K562 (cell line): ENCODE data around the gene INMT. TPM values are rescaled to one million over a fixed set of nuclear protein-coding genes. Genes with fewer than 3 reads are reported as not detected.

ENCODE experiments used
- ATAC-seq: fragments of 200-7000 bp; cut with Tn5 transposase; 3 replicates; pipeline ENCODE4 v1.9.1; 2020; ENCODE audit warnings: moderate library complexity
- BruUV-seq: library from RNA; stranded (reverse); fragments of 400-500 nt; replicated peaks from 2 replicates; lab custom pipeline; 2021; lab: Mats Ljungman, UMichigan
- CTCF ChIA-PET: fragments of 300-600 bp; formaldehyde crosslinking; extraction: SDS; loops from one replicate; lab custom pipeline; 2021; ENCODE audit warnings: low intra/inter-chr PET ratio; lab: Yijun Ruan, JAX
- POLR2A ChIA-PET: fragments of 300-600, 350-650 bp; sonication (Branson Sonifier 250); formaldehyde crosslinking; extraction: SDS; loops from one replicate; lab custom pipeline; 2021; ENCODE audit warnings: antibody characterized with exemption, inconsistent platforms; lab: Yijun Ruan, JAX
- DNase-seq, 4 experiments: peaks; one replicate each; pipeline versions ENCODE4 v3.0.0 to v3.0.0-alpha.2; 2011 to 2018; ENCODE audit warnings: low spot score in 3 of 4, mixed read lengths in 3 of 4; ENCODE audit errors: extremely low read depth in 1 of 4
- FAIRE-seq: peaks from 2 replicates; lab custom pipeline; 2011; peaks lifted over from hg19 to GRCh38; lab: Jason Lieb, UNC
- H2AFZ ChIP-seq: 2 replicates; pipeline ENCODE4 v1.6.0; 2011; ENCODE audit warnings: low read depth, low read length, control low read depth, inconsistent platforms
- H3K27ac ChIP-seq: fragments of 200-600 bp; 3 replicates; pipeline ENCODE4 v1.8.0; 2011; ENCODE audit warnings: low read depth, mild to moderate bottlenecking, control low read depth, inconsistent platforms, low read length, moderate library complexity, mixed read lengths; ENCODE audit errors: extremely low read depth
- H3K27me3 ChIP-seq, 2 experiments: fragments of 300-600 bp in 1 of 2; 2 replicates in 1 of 2; 3 replicates in 1 of 2; pipeline versions ENCODE4 v1.6.0 to v1.8.0; 2011; ENCODE audit warnings: inconsistent platforms in 2 of 2, low read length in 2 of 2, mild to moderate bottlenecking in 1 of 2, mixed read lengths in 1 of 2, moderate library complexity in 1 of 2; ENCODE audit not compliant: control insufficient read depth in 2 of 2, insufficient read depth in 2 of 2
- H3K36me3 ChIP-seq: fragments of 300-600 bp; 3 replicates; pipeline ENCODE4 v1.8.0; 2011; ENCODE audit warnings: mild to moderate bottlenecking, low read length, inconsistent platforms; ENCODE audit not compliant: control insufficient read depth, insufficient read depth
- H3K4me1 ChIP-seq, 2 experiments: fragments of 200-600 bp in 1 of 2; replicated peaks in 1 of 2; 2 replicates in 1 of 2; 3 replicates in 1 of 2; pipeline versions ENCODE4 v1.5.1 to v1.8.0; 2011; ENCODE audit warnings: inconsistent platforms in 2 of 2, low read length in 2 of 2, mild to moderate bottlenecking in 1 of 2, mixed read lengths in 1 of 2, moderate library complexity in 1 of 2; ENCODE audit not compliant: control insufficient read depth in 2 of 2, insufficient read depth in 2 of 2
- H3K4me2 ChIP-seq: 2 replicates; pipeline ENCODE4 v1.6.1; 2011; ENCODE audit warnings: low read length, control low read depth, inconsistent platforms, mixed read lengths; ENCODE audit not compliant: insufficient read depth
- H3K4me3 ChIP-seq: fragments of 200-600 bp; sonication (generic), shearing (Covaris generic); 2 replicates; pipeline ENCODE4 v1.5.1; 2016; ENCODE audit warnings: control low read depth, inconsistent platforms
- H3K79me2 ChIP-seq: fragments of 200-600 bp; 3 replicates; pipeline ENCODE4 v1.8.0; 2011; ENCODE audit warnings: low read length, inconsistent platforms; ENCODE audit not compliant: control insufficient read depth, insufficient read depth
- H3K9ac ChIP-seq, 2 experiments: 2 replicates each; pipeline versions ENCODE4 v1.6.0 to v1.6.1; 2011; ENCODE audit warnings: low read depth in 2 of 2, low read length in 2 of 2, control low read depth in 1 of 2, inconsistent platforms in 1 of 2, mild to moderate bottlenecking in 1 of 2, mixed read lengths in 1 of 2; ENCODE audit not compliant: insufficient read depth in 1 of 2
- H3K9me1 ChIP-seq: one replicate; pipeline ENCODE4 v1.6.0; 2011; ENCODE audit warnings: inconsistent platforms, mild to moderate bottlenecking, low read length, moderate library complexity; ENCODE audit not compliant: control insufficient read depth, insufficient read depth
- H3K9me3 ChIP-seq: replicated peaks from 2 replicates; pipeline ENCODE4 v1.5.1; 2011; ENCODE audit warnings: low read depth, low read length, inconsistent platforms; ENCODE audit not compliant: control insufficient read depth, insufficient read depth
- H4K20me1 ChIP-seq: replicated peaks from 2 replicates; pipeline ENCODE4 v1.6.1; 2011; ENCODE audit warnings: low read length, inconsistent platforms, mixed read lengths; ENCODE audit not compliant: control insufficient read depth, insufficient read depth
- ARID4B ChIP-seq: sonication (generic); formaldehyde crosslinking; IDR thresholded peaks from 2 replicates; pipeline ENCODE4 v1.8.0; 2022; ENCODE audit warnings: mild to moderate bottlenecking, missing genetic modification reagents
- CTCF ChIP-seq, 3 experiments: IDR thresholded peaks in 2 of 3; conservative IDR thresholded peaks in 1 of 3; 2 replicates each; pipeline ENCODE4 v1.5.1; 2011 to 2012; ENCODE audit warnings: low read length in 3 of 3, mild to moderate bottlenecking in 3 of 3, control low read depth in 2 of 3, improper control_type of control experiment in 1 of 3, inconsistent platforms in 1 of 3, low read depth in 1 of 3, mixed read lengths in 1 of 3, moderate library complexity in 1 of 3; ENCODE audit not compliant: insufficient read depth in 2 of 3
- HNRNPUL1 ChIP-seq: fragments of 200-400 bp; formaldehyde crosslinking; IDR thresholded peaks from 2 replicates; pipeline ENCODE4 v1.6.1; 2017; ENCODE audit warnings: low read length
- NUFIP1 ChIP-seq: fragments of 450-650 bp; IDR thresholded peaks from 2 replicates; pipeline ENCODE4 v1.6.1; 2018; ENCODE audit not compliant: partially characterized antibody
- TSC22D4 ChIP-seq: fragments of 450-650 bp; IDR thresholded peaks from 2 replicates; pipeline ENCODE4 v1.6.1; 2016; ENCODE audit warnings: missing genetic modification characterization, missing biosample characterization, control low read depth
- WGBS: fragments of 100-300 bp; shearing (Covaris generic); methylation state at CpG from one replicate; pipeline ENCODE4 v1.1.6; 2016; ENCODE audit warnings: low coverage, mixed read lengths; ENCODE audit not compliant: insufficient coverage; ENCODE audit errors: missing lambda C conversion rate; 5-methylcytosine and 5-hydroxymethylcytosine counted together
- in situ Hi-C: fragments of 300-500 bp; cut with MboI; formaldehyde crosslinking; loops from 4 replicates; pipeline ENCODE4 v1.15.0; 2018; ENCODE audit warnings: inconsistent platforms, mixed read lengths
- intact Hi-C: fragments of 100-400 bp; cut with micrococcal nuclease; formaldehyde crosslinking; loops from 2 replicates; pipeline ENCODE4 v1.14.2; 2022
- polyA plus RNA-seq, 8 experiments: library from polyadenylated mRNA; depleted of rRNA in 4 of 8; stranded (reverse) in 5 of 8; unstranded in 3 of 8; fragments of >200 nt; fragmentation: Nextera tagmentation in 2 of 8; fragmentation: Illumina TruSeq in 1 of 8; extraction: Ambion mirVana in 2 of 8; extraction: Trizol in 1 of 8; gene quantifications; 2 replicates each; pipeline versions ENCODE4 v1.2.1 to v1.2.3, GENCODE V29; 2011 to 2014; ENCODE audit warnings: inconsistent platforms in 1 of 8, missing spikeins in 1 of 8
- total RNA-seq, 7 experiments: library from RNA; depleted of rRNA in 6 of 7; stranded (reverse); fragments of >200 nt in 6 of 7; fragmentation: Illumina TruSeq in 2 of 7; extraction: Trizol in 2 of 7; gene quantifications; 2 replicates each; pipeline versions ENCODE4 v1.2.1 to v1.2.3, GENCODE V29; 2011 to 2021; ENCODE audit warnings: low replicate concordance in 1 of 7

Gene INMT
- total and polyA plus RNA-seq, 9 of the 15 experiments (the other 6 are each of a cell fraction or from before 2014, with no cell fraction given): 0.04 to 0.27 TPM; not detected in 7

- TF ChIP-seq TSC22D4 (tag): no peak
- TF ChIP-seq HNRNPUL1: no peak
- no peak for TF ChIP-seq ARID4B (CRISPR knock-in tag)
Measured at GRCh38 chr7:30744075-30744417, 7.9 kb upstream of the INMT start (continued).

- intact Hi-C loops (loop anchor here (10.0 kb wide), 1 partner anchor 581 kb away; no protein-coding TSS in a partner anchor), in situ Hi-C loops (loop anchor here (5.0 kb wide), 1 partner anchor 57 kb away; no protein-coding TSS in a partner anchor)
- peak overlapping the region; percentile 67; the same call in 1 of the 2 replicates for H2AFZ ChIP-seq
- no peaks in the 10 kb centered on the region for H3K79me2 ChIP-seq
- no peaks in the 10 kb centered on the region for H4K20me1 ChIP-seq
- no peak overlapping the region for H3K4me3 ChIP-seq
- H3K9me3 ChIP-seq: peaks cover 2% of the 10 kb centered on the region; the same call in 1 of the 2 replicates
- FAIRE-seq (no peak), ATAC-seq (no peak), DNase-seq (no peak)
- H3K27me3 ChIP-seq: no peaks in the 10 kb centered on the region
- no TSS peak for BruUV-seq
- TF ChIP-seq CTCF (IDR thresholded peaks at IDR 0.05 in 2 of 3, conservative IDR thresholded peaks at IDR 0.05 in 1 of 3; ENCODE audit: insufficient read depth in 2 of 3, low read depth in 1 of 3, low read length in 3 of 3): peak in 1 of 3 experiments; percentile 1; a peak in 1 of 6 replicates
- TF ChIP-seq NUFIP1: no peak
- H3K4me1 ChIP-seq: peaks cover 6 to 17% of the 10 kb centered on the region in 2 experiments; a peak in 4 of 5 replicates
- peak overlapping the region in 1 of 2 experiments; percentile 47; a peak in 1 of 4 replicates for H3K9ac ChIP-seq
- no peaks in the 10 kb centered on the region for H3K36me3 ChIP-seq
- no peak overlapping the region for H3K4me2 ChIP-seq
- ChIA-PET POLR2A (interaction anchor here (0.6 to 2.1 kb wide), 5 partner anchors 10 to 122 kb away, joined by 3 to 7 read pairs (median 5); no protein-coding TSS in a partner anchor), CTCF (interaction anchor here (1.1 kb wide), 1 partner anchor 46 kb away, joined by 4 read pairs; no protein-coding TSS in a partner anchor)
- H3K9me1 ChIP-seq: no peaks in the 10 kb centered on the region
- 29% methylated on average over 6 of the region's 6 CpGs for whole genome bisulfite sequencing
- no peak overlapping the region for H3K27ac ChIP-seq
Measured at GRCh38 chr7:30745261-30745941, 6.5 kb upstream of the INMT start.
